ENCODE results near the gene DNAJB13. TPM values are rescaled to one million over a fixed set of nuclear protein-coding genes. Genes with fewer than 3 reads are reported as not detected.

Gene DNAJB13
- total RNA-seq, 1 donor from 2014 or later: not detected

- DNase-seq (ENCODE audit: low read depth): no peak
- Histone ChIP-seq H3K4me3 (ENCODE audit: low read depth, low read length) (no peak overlapping the region), H3K27me3 (ENCODE audit: control insufficient read depth, insufficient read depth, low read length) (peaks cover 2% of the 10 kb centered on the region), H3K36me3 (ENCODE audit: control insufficient read depth, insufficient read depth, low read length) (no peaks in the 10 kb centered on the region)
- no peak for TF ChIP-seq CTCF (IDR thresholded peaks at IDR 0.05; ENCODE audit: insufficient read depth, low read length, poor library complexity, severe bottlenecking)
These were observed 6.2 kb downstream of the DNAJB13 start for GRCh38 chr11:73956876-73957653.

GRCh38 chr11:73957654-73958361, 7.0 kb downstream of the DNAJB13 start:
- Histone ChIP-seq H3K36me3 (ENCODE audit: control insufficient read depth, insufficient read depth, low read length) (no peaks in the 10 kb centered on the region), H3K4me3 (ENCODE audit: low read depth, low read length) (no peak overlapping the region), H3K27me3 (ENCODE audit: control insufficient read depth, insufficient read depth, low read length) (peaks cover 2% of the 10 kb centered on the region)
- TF ChIP-seq CTCF (IDR thresholded peaks at IDR 0.05; ENCODE audit: insufficient read depth, low read length, poor library complexity, severe bottlenecking): no peak
- DNase-seq (ENCODE audit: low read depth): no peak

GRCh38 chr11:73958521-73959141, 7.8 kb downstream of the DNAJB13 start:
- Histone ChIP-seq H3K4me3 (ENCODE audit: low read depth, low read length) (no peak overlapping the region), H3K36me3 (ENCODE audit: control insufficient read depth, insufficient read depth, low read length) (no peaks in the 10 kb centered on the region), H3K27me3 (ENCODE audit: control insufficient read depth, insufficient read depth, low read length) (peaks cover 2% of the 10 kb centered on the region)
- TF ChIP-seq CTCF (IDR thresholded peaks at IDR 0.05; ENCODE audit: insufficient read depth, low read length, poor library complexity, severe bottlenecking): no peak
- DNase-seq (ENCODE audit: low read depth): no peak

GRCh38 chr11:73961321-73961720, 10.5 kb downstream of the DNAJB13 start:
- Histone ChIP-seq H3K4me3 (ENCODE audit: low read depth, low read length) (no peak overlapping the region), H3K27me3 (ENCODE audit: control insufficient read depth, insufficient read depth, low read length) (peaks cover 2% of the 10 kb centered on the region), H3K36me3 (ENCODE audit: control insufficient read depth, insufficient read depth, low read length) (no peaks in the 10 kb centered on the region)
- DNase-seq (ENCODE audit: low read depth): no peak
- TF ChIP-seq CTCF (IDR thresholded peaks at IDR 0.05; ENCODE audit: insufficient read depth, low read length, poor library complexity, severe bottlenecking): no peak

GRCh38 chr11:73962101-73962705, 11.4 kb downstream of the DNAJB13 start:
- Histone ChIP-seq H3K4me3 (ENCODE audit: low read depth, low read length) (no peak overlapping the region), H3K27me3 (ENCODE audit: control insufficient read depth, insufficient read depth, low read length) (peaks cover 2% of the 10 kb centered on the region), H3K36me3 (ENCODE audit: control insufficient read depth, insufficient read depth, low read length) (no peaks in the 10 kb centered on the region)
- no peak for TF ChIP-seq CTCF (IDR thresholded peaks at IDR 0.05; ENCODE audit: insufficient read depth, low read length, poor library complexity, severe bottlenecking)
- DNase-seq (ENCODE audit: low read depth): no peak

Measured in kidney epithelial cell (primary cell).